Measurements from ENCODE around the gene KRT74. TPM values are rescaled to one million over a fixed set of nuclear protein-coding genes. Genes with fewer than 3 reads are reported as not detected.

Gene KRT74
- total RNA-seq, 5 donors from 2014 or later (not counting 1 experiment from before 2014, with no cell fraction given), result 0.20 to 0.79 (median 0.45) TPM; not detected in 1

GRCh38 chr12:52581481-52581880 is 7.8 kb upstream of the KRT74 start:
- ChIA-PET POLR2A (interaction anchor here in 1 of 2 donors (1.0 kb wide), 1 partner anchor 292 kb away, joined by 3 read pairs; no protein-coding TSS in a partner anchor), CTCF (interaction anchor here (0.7 to 4.8 kb wide), 8 partner anchors 286 to 303 kb away, joined by 3 to 45 read pairs (median 6); no protein-coding TSS in a partner anchor)
- H3K4me3 ChIP-seq (ENCODE audit: control insufficient read depth in 1 of 2, extremely low read depth in 1 of 2, low read length in 1 of 2), result no peak overlapping the region
- Mint-ChIP-seq H3K9me3 (no peaks in the 10 kb centered on the region), H3K4me1 (peaks cover 47 to 53% (median 52%) of the 10 kb centered on the region in 3 donors), H3K27me3 (peaks cover 0 to 3% of the 10 kb centered on the region in 2 donors), H3K4me3 (no peak overlapping the region), H3K36me3 (no peaks in the 10 kb centered on the region), H3K27ac (no peak overlapping the region)
- no peaks in the 10 kb centered on the region for H3K9me3 ChIP-seq
- H3K36me3 ChIP-seq (ENCODE audit: control insufficient read depth in 2 of 2, extremely low read depth in 1 of 2, insufficient read depth in 1 of 2, low read length in 1 of 2), result no peaks in the 10 kb centered on the region
- WGBS (ENCODE audit: insufficient coverage), result 77% methylated on average over 3 of the region's 6 CpGs
- DNase-seq (no peak), ATAC-seq (replicated peaks in 1 of 4) (no peak)
- peaks cover 27 to 42% of the 10 kb centered on the region in 2 experiments for H3K4me1 ChIP-seq (ENCODE audit: control insufficient read depth in 1 of 2, extremely low read depth in 1 of 2, insufficient read depth in 2 of 2, low read length in 2 of 2)
- no peak overlapping the region for H3K27ac ChIP-seq (ENCODE audit: low read length)
- H3K27me3 ChIP-seq (replicated peaks in 1 of 2; ENCODE audit: control insufficient read depth in 2 of 2, extremely low read depth in 1 of 2, insufficient read depth in 2 of 2, low read length in 1 of 2), result peaks cover 0 to 9% of the 10 kb centered on the region in 2 experiments

- H3K4me1 Mint-ChIP-seq, result peaks cover 43 to 49% (median 48%) of the 10 kb centered on the region in 3 donors
- H3K4me1 ChIP-seq (ENCODE audit: control insufficient read depth in 1 of 2, extremely low read depth in 1 of 2, insufficient read depth in 2 of 2, low read length in 2 of 2), result peaks cover 23 to 38% of the 10 kb centered on the region in 2 experiments
- peaks cover 0 to 3% of the 10 kb centered on the region in 2 donors for H3K27me3 Mint-ChIP-seq
- H3K36me3 ChIP-seq (ENCODE audit: control insufficient read depth in 2 of 2, extremely low read depth in 1 of 2, insufficient read depth in 1 of 2, low read length in 1 of 2), result no peaks in the 10 kb centered on the region
- ChIA-PET POLR2A (interaction anchor here in 1 of 2 donors (1.0 kb wide), 1 partner anchor 293 kb away, joined by 3 read pairs; no protein-coding TSS in a partner anchor), CTCF (interaction anchor here (0.7 to 4.8 kb wide), 8 partner anchors 287 to 303 kb away, joined by 3 to 45 read pairs (median 6); no protein-coding TSS in a partner anchor)
- peak overlapping the region in 1 of 2 donors; percentile 36 for H3K27ac Mint-ChIP-seq
- DNase-seq (peak in 1 of 35 experiments; percentile 22), ATAC-seq (replicated peaks in 1 of 4) (no peak)
- H3K4me3 Mint-ChIP-seq, result no peak overlapping the region
- no peak overlapping the region for H3K4me3 ChIP-seq (ENCODE audit: control insufficient read depth in 1 of 2, extremely low read depth in 1 of 2, low read length in 1 of 2)
- H3K36me3 Mint-ChIP-seq, result no peaks in the 10 kb centered on the region
- H3K27ac ChIP-seq (ENCODE audit: low read length), result no peak overlapping the region
- peaks cover 0 to 9% of the 10 kb centered on the region in 2 experiments for H3K27me3 ChIP-seq (replicated peaks in 1 of 2; ENCODE audit: control insufficient read depth in 2 of 2, extremely low read depth in 1 of 2, insufficient read depth in 2 of 2, low read length in 1 of 2)
- no peaks in the 10 kb centered on the region for H3K9me3 Mint-ChIP-seq
- H3K9me3 ChIP-seq, result no peaks in the 10 kb centered on the region
- 71% methylated on average over 1 of the region's 7 CpGs for WGBS (ENCODE audit: insufficient coverage)
Measured at GRCh38 chr12:52581066-52581465, 7.4 kb upstream of the KRT74 start.

GRCh38 chr12:52580496-52580895 is 6.9 kb upstream of the KRT74 start:
- Mint-ChIP-seq H3K36me3 (no peaks in the 10 kb centered on the region), H3K4me3 (no peak overlapping the region), H3K9me3 (no peaks in the 10 kb centered on the region), H3K4me1 (peaks cover 37 to 45% (median 45%) of the 10 kb centered on the region in 3 donors), H3K27me3 (peaks cover 0 to 3% of the 10 kb centered on the region in 2 donors), H3K27ac (peak overlapping the region; percentile 23 to 36)
- Histone ChIP-seq H3K27ac (ENCODE audit: low read length) (no peak overlapping the region), H3K4me1 (ENCODE audit: control insufficient read depth in 1 of 2, extremely low read depth in 1 of 2, insufficient read depth in 2 of 2, low read length in 2 of 2) (peaks cover 19 to 32% of the 10 kb centered on the region in 2 experiments), H3K27me3 (replicated peaks in 1 of 2; ENCODE audit: control insufficient read depth in 2 of 2, extremely low read depth in 1 of 2, insufficient read depth in 2 of 2, low read length in 1 of 2) (peaks cover 0 to 9% of the 10 kb centered on the region in 2 experiments), H3K36me3 (ENCODE audit: control insufficient read depth in 2 of 2, extremely low read depth in 1 of 2, insufficient read depth in 1 of 2, low read length in 1 of 2) (no peaks in the 10 kb centered on the region), H3K9me3 (no peaks in the 10 kb centered on the region), H3K4me3 (ENCODE audit: control insufficient read depth in 1 of 2, extremely low read depth in 1 of 2, low read length in 1 of 2) (no peak overlapping the region)
- CTCF ChIA-PET, result interaction anchor here (0.6 to 4.8 kb wide), 6 partner anchors 20 to 299 kb away, joined by 3 to 45 read pairs (median 7); no protein-coding TSS in a partner anchor
- POLR2A ChIA-PET, result interaction anchor here in 1 of 2 donors (1.0 kb wide), 1 partner anchor 297 kb away, joined by 19 read pairs; no protein-coding TSS in a partner anchor
- ATAC-seq (replicated peaks in 1 of 4) (no peak), DNase-seq (peak in 1 of 35 experiments; percentile 1)
- no CpG with 5 or more reads among the region's 1 CpG for WGBS (ENCODE audit: insufficient coverage)

- no peaks in the 10 kb centered on the region for H3K36me3 ChIP-seq (ENCODE audit: control insufficient read depth in 2 of 2, extremely low read depth in 1 of 2, insufficient read depth in 1 of 2, low read length in 1 of 2)
- no peak overlapping the region for H3K4me3 ChIP-seq (ENCODE audit: control insufficient read depth in 1 of 2, extremely low read depth in 1 of 2, low read length in 1 of 2)
- H3K27me3 Mint-ChIP-seq, result peaks cover 0 to 3% of the 10 kb centered on the region in 2 donors
- H3K4me3 Mint-ChIP-seq, result no peak overlapping the region
- no peaks in the 10 kb centered on the region for H3K9me3 ChIP-seq
- 80% methylated on average over 3 of the region's 10 CpGs for WGBS (ENCODE audit: insufficient coverage)
- no peak overlapping the region for H3K27ac ChIP-seq (ENCODE audit: low read length)
- POLR2A ChIA-PET, result interaction anchor here (0.7 to 1.0 kb wide), 2 partner anchors 295 to 297 kb away, joined by 5 to 19 read pairs; no protein-coding TSS in a partner anchor
- no peaks in the 10 kb centered on the region for H3K36me3 Mint-ChIP-seq
- ATAC-seq (replicated peaks in 1 of 4) (peak in 1 of 4 experiments; percentile 48), DNase-seq (peak in 2 of 35 experiments; percentile 22 to 26)
- H3K4me1 Mint-ChIP-seq, result peaks cover 30 to 38% (median 38%) of the 10 kb centered on the region in 3 donors
- peak overlapping the region; percentile 23 to 55 for H3K27ac Mint-ChIP-seq
- peaks cover 0 to 14% of the 10 kb centered on the region in 2 experiments for H3K27me3 ChIP-seq (replicated peaks in 1 of 2; ENCODE audit: control insufficient read depth in 2 of 2, extremely low read depth in 1 of 2, insufficient read depth in 2 of 2, low read length in 1 of 2)
- H3K9me3 Mint-ChIP-seq, result no peaks in the 10 kb centered on the region
- H3K4me1 ChIP-seq (ENCODE audit: control insufficient read depth in 1 of 2, extremely low read depth in 1 of 2, insufficient read depth in 2 of 2, low read length in 2 of 2), result peaks cover 12 to 32% of the 10 kb centered on the region in 2 experiments
- CTCF ChIA-PET, result interaction anchor here (0.6 to 4.8 kb wide), 5 partner anchors 19 to 299 kb away, joined by 3 to 45 read pairs (median 8); no protein-coding TSS in a partner anchor
Measured at GRCh38 chr12:52579468-52580465, 6.1 kb upstream of the KRT74 start.

- 100% methylated on average over 1 of the region's 3 CpGs for WGBS (ENCODE audit: insufficient coverage)
- Mint-ChIP-seq H3K36me3 (no peaks in the 10 kb centered on the region), H3K4me3 (no peak overlapping the region), H3K27ac (no peak overlapping the region), H3K27me3 (peaks cover 0 to 3% of the 10 kb centered on the region in 2 donors), H3K4me1 (peaks cover 24 to 27% (median 26%) of the 10 kb centered on the region in 3 donors), H3K9me3 (no peaks in the 10 kb centered on the region)
- H3K27me3 ChIP-seq (replicated peaks in 1 of 2; ENCODE audit: control insufficient read depth in 2 of 2, extremely low read depth in 1 of 2, insufficient read depth in 2 of 2, low read length in 1 of 2), result peaks cover 0 to 17% of the 10 kb centered on the region in 2 experiments
- no peaks in the 10 kb centered on the region for H3K36me3 ChIP-seq (ENCODE audit: control insufficient read depth in 2 of 2, extremely low read depth in 1 of 2, insufficient read depth in 1 of 2, low read length in 1 of 2)
- no peak overlapping the region for H3K27ac ChIP-seq (ENCODE audit: low read length)
- no peaks in the 10 kb centered on the region for H3K9me3 ChIP-seq
- H3K4me1 ChIP-seq (ENCODE audit: control insufficient read depth in 1 of 2, extremely low read depth in 1 of 2, insufficient read depth in 2 of 2, low read length in 2 of 2), result peaks cover 10 to 32% of the 10 kb centered on the region in 2 experiments
- POLR2A ChIA-PET, result interaction anchor here (0.6 kb wide), 2 partner anchors 54 to 209 kb away, joined by 4 to 5 read pairs; no protein-coding TSS in a partner anchor
- H3K4me3 ChIP-seq (ENCODE audit: control insufficient read depth in 1 of 2, extremely low read depth in 1 of 2, low read length in 1 of 2), result no peak overlapping the region
- ATAC-seq (replicated peaks in 1 of 4), result no peak
- no peak for DNase-seq
- CTCF ChIA-PET, result interaction anchor here (0.6 to 0.8 kb wide), 7 partner anchors 84 to 421 kb away, joined by 3 to 15 read pairs (median 3); no protein-coding TSS in a partner anchor
Measured at GRCh38 chr12:52578469-52578868, 4.8 kb upstream of the KRT74 start.

Data from T-cell (primary cell).